ENCODE measurements around the gene NCOA4. TPM values are rescaled to one million over a fixed set of nuclear protein-coding genes. Genes with fewer than 3 reads are reported as not detected.
A peak's percentile ranks its signal among the peaks of the same experiment; 100 is the strongest.

NCOA4 gene
- total RNA-seq, 1 donor from 2014 or later, result 191 TPM

DNA sequence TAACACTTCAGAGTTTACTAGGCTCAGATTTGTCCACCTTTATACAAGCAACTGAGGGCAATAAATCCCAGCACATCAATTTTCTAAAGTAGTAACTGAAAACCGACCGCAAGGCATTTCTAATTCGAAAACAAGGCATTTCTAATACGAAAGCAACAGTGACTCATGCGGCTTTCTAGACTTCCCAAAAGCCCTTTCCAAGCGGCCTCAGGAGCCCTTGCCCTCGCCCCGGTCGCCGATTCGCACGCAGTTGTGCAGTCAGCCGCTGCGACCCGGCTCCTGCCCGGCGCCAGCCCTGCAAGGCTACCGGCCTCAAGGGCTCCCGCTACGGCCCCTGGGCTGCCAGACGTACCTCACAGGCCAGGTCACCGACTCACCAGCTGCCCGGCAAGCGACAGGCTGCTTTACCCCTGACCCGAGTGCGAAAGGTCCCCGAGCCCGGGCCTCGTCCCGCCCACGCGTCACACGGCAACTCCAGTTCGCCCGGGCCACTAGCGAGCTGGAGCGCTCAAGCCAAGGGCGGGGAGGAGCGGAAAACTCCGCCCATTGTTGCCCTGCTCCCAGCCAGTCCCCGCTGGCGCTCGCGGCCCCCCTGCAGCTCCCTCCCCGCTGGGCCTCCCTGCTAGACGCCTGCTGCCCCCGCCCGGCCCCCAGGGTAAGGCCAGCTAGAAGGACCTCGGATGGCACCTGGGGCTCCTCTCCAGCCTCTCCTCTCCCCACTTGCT, 7.3 kb downstream of the NCOA4 start:
- Mint-ChIP-seq H3K9me3 (ENCODE audit: unreplicated experiment) (no peaks in the 10 kb centered on the region), H3K27ac (ENCODE audit: unreplicated experiment) (peak overlapping the region; percentile 74), H3K27me3 (ENCODE audit: unreplicated experiment) (no peaks in the 10 kb centered on the region), H3K4me1 (ENCODE audit: unreplicated experiment) (peaks cover 54% of the 10 kb centered on the region), H3K4me3 (ENCODE audit: unreplicated experiment) (peak overlapping the region; percentile 88), H3K36me3 (ENCODE audit: low read depth, unreplicated experiment) (no peaks in the 10 kb centered on the region)
- TF ChIP-seq, protein P1, sequence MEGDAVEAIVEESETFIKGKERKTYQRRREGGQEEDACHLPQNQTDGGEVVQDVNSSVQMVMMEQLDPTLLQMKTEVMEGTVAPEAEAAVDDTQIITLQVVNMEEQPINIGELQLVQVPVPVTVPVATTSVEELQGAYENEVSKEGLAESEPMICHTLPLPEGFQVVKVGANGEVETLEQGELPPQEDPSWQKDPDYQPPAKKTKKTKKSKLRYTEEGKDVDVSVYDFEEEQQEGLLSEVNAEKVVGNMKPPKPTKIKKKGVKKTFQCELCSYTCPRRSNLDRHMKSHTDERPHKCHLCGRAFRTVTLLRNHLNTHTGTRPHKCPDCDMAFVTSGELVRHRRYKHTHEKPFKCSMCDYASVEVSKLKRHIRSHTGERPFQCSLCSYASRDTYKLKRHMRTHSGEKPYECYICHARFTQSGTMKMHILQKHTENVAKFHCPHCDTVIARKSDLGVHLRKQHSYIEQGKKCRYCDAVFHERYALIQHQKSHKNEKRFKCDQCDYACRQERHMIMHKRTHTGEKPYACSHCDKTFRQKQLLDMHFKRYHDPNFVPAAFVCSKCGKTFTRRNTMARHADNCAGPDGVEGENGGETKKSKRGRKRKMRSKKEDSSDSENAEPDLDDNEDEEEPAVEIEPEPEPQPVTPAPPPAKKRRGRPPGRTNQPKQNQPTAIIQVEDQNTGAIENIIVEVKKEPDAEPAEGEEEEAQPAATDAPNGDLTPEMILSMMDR (IDR thresholded peaks at IDR 0.05; ENCODE audit: unreplicated experiment), result no peak
- DNase-seq (ENCODE audit: low spot score), result peak; percentile 92

DNA sequence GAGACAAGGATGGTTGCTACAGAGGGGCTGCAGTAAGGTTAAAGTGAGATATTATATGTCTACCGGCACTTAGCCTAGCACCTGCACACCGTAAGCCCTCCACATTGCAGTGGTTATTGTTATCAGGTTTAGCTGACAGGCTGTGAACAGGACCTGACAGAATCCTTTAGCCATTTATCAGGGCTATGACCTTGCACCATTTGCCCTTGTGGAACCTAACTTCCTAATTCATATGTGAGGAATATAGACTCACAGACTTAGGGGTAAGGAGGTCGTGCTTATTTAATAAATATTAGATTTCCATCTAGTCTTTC, 10.1 kb downstream of the NCOA4 start:
- H3K4me1 Mint-ChIP-seq (ENCODE audit: unreplicated experiment), result peaks cover 54% of the 10 kb centered on the region
- TF ChIP-seq, protein P1 (IDR thresholded peaks at IDR 0.05; ENCODE audit: unreplicated experiment), result no peak
- peaks cover 1% of the 10 kb centered on the region for H3K27me3 Mint-ChIP-seq (ENCODE audit: unreplicated experiment)
- H3K36me3 Mint-ChIP-seq (ENCODE audit: low read depth, unreplicated experiment), result peaks cover 3% of the 10 kb centered on the region
- no peaks in the 10 kb centered on the region for H3K9me3 Mint-ChIP-seq (ENCODE audit: unreplicated experiment)
- peak overlapping the region; percentile 92 for H3K27ac Mint-ChIP-seq (ENCODE audit: unreplicated experiment)
- DNase-seq (ENCODE audit: low spot score), result no peak
- H3K4me3 Mint-ChIP-seq (ENCODE audit: unreplicated experiment), result no peak overlapping the region

DNA sequence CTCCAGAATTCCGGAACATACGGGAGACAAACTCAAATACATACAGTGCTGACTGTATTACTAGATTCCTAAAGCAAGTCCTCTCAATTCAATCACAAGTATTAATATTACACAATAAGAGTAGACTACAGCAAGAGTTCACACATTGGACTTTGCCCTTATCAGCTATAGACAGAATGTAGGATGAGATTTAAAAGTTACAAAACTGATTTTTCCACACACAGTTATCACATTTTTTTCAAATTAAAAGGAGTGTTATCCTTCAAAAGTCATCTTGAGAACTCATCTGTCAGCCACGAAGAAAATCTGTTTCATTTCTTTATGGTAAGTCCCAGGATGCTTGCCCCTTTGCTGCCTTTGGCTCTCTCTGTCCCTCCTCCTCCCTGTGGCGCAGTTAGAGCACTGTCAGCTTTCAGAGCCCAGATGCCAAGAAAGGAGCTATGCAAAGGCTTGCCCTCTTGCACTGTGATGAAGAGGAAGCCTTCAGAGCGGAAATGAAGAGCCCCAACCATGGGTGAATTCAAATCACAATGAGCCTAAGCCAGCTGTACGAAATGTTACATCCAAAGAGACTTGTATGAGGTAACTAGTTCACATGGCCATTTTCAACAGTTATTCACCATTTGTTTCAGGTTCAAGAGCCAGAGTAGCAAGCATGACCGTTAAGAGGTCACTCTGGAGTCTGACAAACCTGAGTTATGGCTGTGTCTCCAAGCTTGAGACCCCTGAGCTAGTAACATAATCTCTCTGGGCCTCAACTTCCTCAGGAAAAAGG, 10.7 kb downstream of the NCOA4 start:
- peak overlapping the region; percentile 92 for H3K27ac Mint-ChIP-seq (ENCODE audit: unreplicated experiment)

DNA sequence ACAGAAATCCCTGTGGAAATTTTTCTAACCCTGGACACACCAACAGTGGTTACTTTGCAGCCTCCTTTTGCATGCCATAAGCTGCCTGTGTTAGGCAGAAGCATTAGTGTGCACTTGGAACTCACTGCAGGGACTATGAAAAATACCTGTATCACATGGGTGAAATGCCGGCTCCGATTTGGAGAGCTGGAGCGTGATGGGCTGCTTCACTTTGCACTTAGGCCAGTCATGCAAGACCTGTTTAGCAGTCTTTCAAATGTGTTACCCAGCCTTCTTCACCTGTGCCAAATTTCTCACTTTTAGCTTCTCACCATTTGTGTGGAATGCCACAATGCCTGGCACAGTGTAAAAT, 11.3 kb downstream of the NCOA4 start:
- peaks cover 12% of the 10 kb centered on the region for H3K36me3 Mint-ChIP-seq (ENCODE audit: low read depth, unreplicated experiment)
- TF ChIP-seq, protein P1 (IDR thresholded peaks at IDR 0.05; ENCODE audit: unreplicated experiment), result no peak
- peak overlapping the region; percentile 92 for H3K27ac Mint-ChIP-seq (ENCODE audit: unreplicated experiment)
- peaks cover 53% of the 10 kb centered on the region for H3K4me1 Mint-ChIP-seq (ENCODE audit: unreplicated experiment)
- H3K27me3 Mint-ChIP-seq (ENCODE audit: unreplicated experiment), result peaks cover 1% of the 10 kb centered on the region
- H3K4me3 Mint-ChIP-seq (ENCODE audit: unreplicated experiment), result no peak overlapping the region
- no peaks in the 10 kb centered on the region for H3K9me3 Mint-ChIP-seq (ENCODE audit: unreplicated experiment)
- DNase-seq (ENCODE audit: low spot score), result no peak

More for the DNA sequence above, 10.7 kb downstream of the NCOA4 start:
- Mint-ChIP-seq H3K27me3 (ENCODE audit: unreplicated experiment) (peaks cover 1% of the 10 kb centered on the region), H3K9me3 (ENCODE audit: unreplicated experiment) (no peaks in the 10 kb centered on the region), H3K4me1 (ENCODE audit: unreplicated experiment) (peaks cover 54% of the 10 kb centered on the region), H3K36me3 (ENCODE audit: low read depth, unreplicated experiment) (peaks cover 6% of the 10 kb centered on the region), H3K4me3 (ENCODE audit: unreplicated experiment) (peak overlapping the region; percentile 57)
- no peak for DNase-seq (ENCODE audit: low spot score)
- TF ChIP-seq, protein P1 (IDR thresholded peaks at IDR 0.05; ENCODE audit: unreplicated experiment), result no peak

Data from endothelial cell (in vitro differentiated cells).